Caco-2 (cell line): ENCODE results near the gene BTNL8. TPM values are rescaled to one million over a fixed set of nuclear protein-coding genes. Genes with fewer than 3 reads are reported as not detected.

ENCODE experiments used
- BruUV-seq: library from RNA; stranded (reverse); fragments of 400-500 nt; replicated peaks from 2 replicates; lab custom pipeline; 2021; lab: Mats Ljungman, UMichigan
- CTCF ChIA-PET: fragments of 300-600 bp; sonication (Branson Sonifier 250); formaldehyde crosslinking; loops from one replicate; lab custom pipeline; 2022; ENCODE audit warnings: antibody characterized with exemption; lab: Charles Lee
- POLR2A ChIA-PET: fragments of 300-600 bp; sonication (Branson Sonifier 250); formaldehyde crosslinking; loops from one replicate; lab custom pipeline; 2022; ENCODE audit warnings: antibody characterized with exemption; lab: Charles Lee
- DNase-seq, 2 experiments: peaks; one replicate each; pipeline versions ENCODE4 v3.0.0 to v3.0.0-alpha.2; 2020 to 2022
- H3K27me3 ChIP-seq: replicated peaks from 2 replicates; pipeline ENCODE4 v1.6.0; 2011; ENCODE audit warnings: low read length; ENCODE audit not compliant: control insufficient read depth, insufficient read depth
- H3K36me3 ChIP-seq: 2 replicates; pipeline ENCODE4 v1.5.1; 2011; ENCODE audit warnings: low read length; ENCODE audit not compliant: control insufficient read depth, insufficient read depth
- H3K4me1 ChIP-seq: fragments of 250-450 bp; sonication (Bioruptor Pico); 2 replicates; pipeline ENCODE4 v1.5.1; 2020; ENCODE audit warnings: mild to moderate bottlenecking
- H3K4me3 ChIP-seq: 2 replicates; pipeline ENCODE4 v1.5.1; 2011; ENCODE audit warnings: low read depth, mild to moderate bottlenecking, control low read depth, low read length
- H3K9me3 ChIP-seq: fragments of 250-450 bp; sonication (Bioruptor Pico); 2 replicates; pipeline ENCODE4 v1.5.1; 2020; ENCODE audit warnings: mild to moderate bottlenecking, moderate library complexity
- H3K27ac Mint-ChIP-seq: one replicate; pipeline ENCODE4 v1.8.0; 2022; ENCODE audit warnings: mixed read lengths; ENCODE audit not compliant: unreplicated experiment
- H3K27me3 Mint-ChIP-seq: one replicate; pipeline ENCODE4 v1.8.0; 2022; ENCODE audit warnings: mixed read lengths; ENCODE audit not compliant: insufficient read depth, unreplicated experiment
- H3K36me3 Mint-ChIP-seq: one replicate; pipeline ENCODE4 v1.8.0; 2022; ENCODE audit warnings: mild to moderate bottlenecking, mixed read lengths; ENCODE audit not compliant: insufficient read depth, unreplicated experiment
- H3K4me1 Mint-ChIP-seq: one replicate; pipeline ENCODE4 v1.8.0; 2022; ENCODE audit warnings: low read depth, mixed read lengths; ENCODE audit not compliant: unreplicated experiment
- H3K4me3 Mint-ChIP-seq: one replicate; pipeline ENCODE4 v1.8.0; 2022; ENCODE audit warnings: mild to moderate bottlenecking, moderate library complexity, mixed read lengths; ENCODE audit not compliant: unreplicated experiment
- H3K9me3 Mint-ChIP-seq: one replicate; pipeline ENCODE4 v1.8.0; 2022; ENCODE audit warnings: mixed read lengths; ENCODE audit not compliant: unreplicated experiment
- intact Hi-C: fragments of 100-400 bp; cut with micrococcal nuclease; formaldehyde crosslinking; loops from one replicate; pipeline ENCODE4 v1.10.0; 2022; ENCODE audit not compliant: unreplicated experiment
- total RNA-seq: library from RNA; stranded (reverse); gene quantifications from 2 replicates; pipeline ENCODE4 v1.2.3, GENCODE V29; 2022
- TF ChIP-seq, protein P1 (sequence below), 2 experiments: fragments of 200-600 bp in 1 of 2; IDR thresholded peaks; 1 replicate in 1 of 2; 2 replicates in 1 of 2; pipeline versions ENCODE4 v1.5.1 to v1.8.0; 2011 to 2022; ENCODE audit warnings: antibody characterized with exemption in 1 of 2, control low read depth in 1 of 2, inconsistent platforms in 1 of 2, low read depth in 1 of 2, low read length in 1 of 2, mild to moderate bottlenecking in 1 of 2, moderate library complexity in 1 of 2; ENCODE audit not compliant: insufficient read depth in 1 of 2, severe bottlenecking in 1 of 2, unreplicated experiment in 1 of 2

The BTNL8 gene
- total RNA-seq, 1 experiment from 2014 or later = 6.0 TPM

DNA sequence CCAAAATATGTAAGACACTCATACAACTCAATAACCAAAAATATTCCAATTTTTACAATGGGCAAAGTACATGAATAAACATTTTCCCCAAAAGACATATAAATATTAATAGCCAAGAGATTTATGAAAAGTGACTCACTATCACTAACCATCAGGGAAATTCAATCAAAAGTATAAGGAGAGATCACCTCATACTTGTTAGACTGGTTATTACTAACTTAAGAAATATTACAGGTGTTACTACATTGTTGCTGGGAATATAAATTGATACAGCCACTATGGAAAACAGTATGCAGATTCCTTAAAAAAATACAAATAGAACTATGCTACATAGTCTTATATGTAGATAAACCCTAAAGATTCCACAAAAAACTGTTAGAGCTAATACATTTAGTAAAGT, 21.8 kb downstream of the BTNL8 start:
- ChIA-PET POLR2A (no interaction called here), CTCF (no interaction called here)
- TF ChIP-seq, protein P1, sequence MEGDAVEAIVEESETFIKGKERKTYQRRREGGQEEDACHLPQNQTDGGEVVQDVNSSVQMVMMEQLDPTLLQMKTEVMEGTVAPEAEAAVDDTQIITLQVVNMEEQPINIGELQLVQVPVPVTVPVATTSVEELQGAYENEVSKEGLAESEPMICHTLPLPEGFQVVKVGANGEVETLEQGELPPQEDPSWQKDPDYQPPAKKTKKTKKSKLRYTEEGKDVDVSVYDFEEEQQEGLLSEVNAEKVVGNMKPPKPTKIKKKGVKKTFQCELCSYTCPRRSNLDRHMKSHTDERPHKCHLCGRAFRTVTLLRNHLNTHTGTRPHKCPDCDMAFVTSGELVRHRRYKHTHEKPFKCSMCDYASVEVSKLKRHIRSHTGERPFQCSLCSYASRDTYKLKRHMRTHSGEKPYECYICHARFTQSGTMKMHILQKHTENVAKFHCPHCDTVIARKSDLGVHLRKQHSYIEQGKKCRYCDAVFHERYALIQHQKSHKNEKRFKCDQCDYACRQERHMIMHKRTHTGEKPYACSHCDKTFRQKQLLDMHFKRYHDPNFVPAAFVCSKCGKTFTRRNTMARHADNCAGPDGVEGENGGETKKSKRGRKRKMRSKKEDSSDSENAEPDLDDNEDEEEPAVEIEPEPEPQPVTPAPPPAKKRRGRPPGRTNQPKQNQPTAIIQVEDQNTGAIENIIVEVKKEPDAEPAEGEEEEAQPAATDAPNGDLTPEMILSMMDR (IDR thresholded peaks at IDR 0.05; ENCODE audit: insufficient read depth in 1 of 2, low read depth in 1 of 2, low read length in 1 of 2, severe bottlenecking in 1 of 2, unreplicated experiment in 1 of 2) = no peak
- Histone ChIP-seq H3K9me3 (peaks cover 21% of the 10 kb centered on the region), H3K27me3 (no peaks in the 10 kb centered on the region), H3K4me3 (no peak overlapping the region), H3K36me3 (no peaks in the 10 kb centered on the region), H3K4me1 (peaks cover 16% of the 10 kb centered on the region; the same call in 1 of the 2 replicates)
- BruUV-seq = no TSS peak
- Mint-ChIP-seq H3K4me3 (no peak overlapping the region), H3K9me3 (peaks cover 61% of the 10 kb centered on the region), H3K36me3 (no peaks in the 10 kb centered on the region), H3K27ac (no peak overlapping the region), H3K4me1 (peaks cover 18% of the 10 kb centered on the region), H3K27me3 (no peaks in the 10 kb centered on the region)
- DNase-seq = no peak
- intact Hi-C loops = loop anchor here (1.0 kb wide), 1 partner anchor 8 kb away; no protein-coding TSS in a partner anchor

DNA sequence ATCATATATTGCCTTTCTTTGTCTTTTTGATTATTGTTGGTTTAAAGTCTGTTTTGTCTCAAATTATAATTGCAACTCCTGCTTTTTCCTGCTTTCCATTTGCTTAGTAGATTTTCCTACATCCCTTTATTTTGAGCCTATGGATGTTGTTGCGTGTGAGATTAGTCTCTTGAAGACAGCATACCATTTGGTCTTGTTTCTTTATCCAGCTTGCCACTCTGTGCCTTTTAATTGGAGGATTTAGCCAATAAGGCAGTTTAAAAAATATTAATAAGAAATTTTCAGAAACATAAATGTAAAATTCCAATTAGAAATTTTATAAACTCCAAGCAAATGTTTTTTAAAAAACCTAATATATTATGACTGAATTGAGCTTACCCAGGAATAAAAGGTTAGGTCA, 24.0 kb downstream of the BTNL8 start:
- CTCF ChIA-PET = no interaction called here
- Histone ChIP-seq H3K36me3 (no peaks in the 10 kb centered on the region), H3K9me3 (peaks cover 21% of the 10 kb centered on the region), H3K27me3 (no peaks in the 10 kb centered on the region), H3K4me1 (peaks cover 16% of the 10 kb centered on the region; the same call in 1 of the 2 replicates), H3K4me3 (no peak overlapping the region)
- TF ChIP-seq, protein P1 (IDR thresholded peaks at IDR 0.05; ENCODE audit: insufficient read depth in 1 of 2, low read depth in 1 of 2, low read length in 1 of 2, severe bottlenecking in 1 of 2, unreplicated experiment in 1 of 2) = no peak
- DNase-seq = no peak
- Mint-ChIP-seq H3K27ac (no peak overlapping the region), H3K27me3 (no peaks in the 10 kb centered on the region), H3K4me1 (peaks cover 10% of the 10 kb centered on the region), H3K9me3 (peaks cover 61% of the 10 kb centered on the region), H3K4me3 (no peak overlapping the region), H3K36me3 (no peaks in the 10 kb centered on the region)
- no TSS peak for BruUV-seq
- POLR2A ChIA-PET = no interaction called here
- intact Hi-C loops = no loop called here

DNA sequence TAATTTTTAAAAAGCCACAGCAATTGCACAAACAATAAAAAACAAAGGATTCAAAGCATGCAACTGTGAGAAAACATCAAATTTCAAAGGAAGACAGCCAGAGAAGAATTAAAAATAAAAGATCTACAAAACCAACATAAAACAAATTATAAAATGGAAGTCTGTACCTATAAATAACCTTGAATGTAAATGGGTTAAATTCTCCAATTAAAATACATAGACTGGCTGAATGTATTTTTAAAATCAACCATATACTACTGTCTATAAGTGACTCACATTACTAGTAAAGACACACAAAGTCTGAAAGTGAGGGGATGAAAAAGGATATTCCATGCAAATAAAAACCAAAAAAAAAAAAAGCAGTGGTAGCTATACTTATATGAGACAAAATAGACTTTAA, 33.7 kb downstream of the BTNL8 start:
- H3K9me3 Mint-ChIP-seq = peaks cover 38% of the 10 kb centered on the region
- H3K27ac Mint-ChIP-seq = no peak overlapping the region
- H3K4me1 Mint-ChIP-seq = peaks cover 6% of the 10 kb centered on the region
- TF ChIP-seq, protein P1 (IDR thresholded peaks at IDR 0.05; ENCODE audit: insufficient read depth in 1 of 2, low read depth in 1 of 2, low read length in 1 of 2, severe bottlenecking in 1 of 2, unreplicated experiment in 1 of 2) = no peak
- Histone ChIP-seq H3K9me3 (peaks cover 3% of the 10 kb centered on the region), H3K4me3 (no peak overlapping the region), H3K27me3 (no peaks in the 10 kb centered on the region), H3K36me3 (no peaks in the 10 kb centered on the region), H3K4me1 (no peaks in the 10 kb centered on the region; the same call in 1 of the 2 replicates)
- H3K27me3 Mint-ChIP-seq = no peaks in the 10 kb centered on the region
- BruUV-seq = no TSS peak
- H3K4me3 Mint-ChIP-seq = no peak overlapping the region
- CTCF ChIA-PET = no interaction called here
- no peak for DNase-seq
- intact Hi-C loops = no loop called here
- no peaks in the 10 kb centered on the region for H3K36me3 Mint-ChIP-seq
- POLR2A ChIA-PET = no interaction called here
